ENCODE results near the gene MYOM3. TPM values are rescaled to one million over a fixed set of nuclear protein-coding genes. Genes with fewer than 3 reads are reported as not detected.
A peak's percentile ranks its signal among the peaks of the same experiment; 100 is the strongest.
"Not testable (repeated sequence)": the region's sequence is repeated elsewhere in the genome, so short reads cannot be mapped to it uniquely, and the experiment has no call there.

MYOM3 gene
- total and polyA plus RNA-seq, 5 donors from 2014 or later, result not detected

DNA sequence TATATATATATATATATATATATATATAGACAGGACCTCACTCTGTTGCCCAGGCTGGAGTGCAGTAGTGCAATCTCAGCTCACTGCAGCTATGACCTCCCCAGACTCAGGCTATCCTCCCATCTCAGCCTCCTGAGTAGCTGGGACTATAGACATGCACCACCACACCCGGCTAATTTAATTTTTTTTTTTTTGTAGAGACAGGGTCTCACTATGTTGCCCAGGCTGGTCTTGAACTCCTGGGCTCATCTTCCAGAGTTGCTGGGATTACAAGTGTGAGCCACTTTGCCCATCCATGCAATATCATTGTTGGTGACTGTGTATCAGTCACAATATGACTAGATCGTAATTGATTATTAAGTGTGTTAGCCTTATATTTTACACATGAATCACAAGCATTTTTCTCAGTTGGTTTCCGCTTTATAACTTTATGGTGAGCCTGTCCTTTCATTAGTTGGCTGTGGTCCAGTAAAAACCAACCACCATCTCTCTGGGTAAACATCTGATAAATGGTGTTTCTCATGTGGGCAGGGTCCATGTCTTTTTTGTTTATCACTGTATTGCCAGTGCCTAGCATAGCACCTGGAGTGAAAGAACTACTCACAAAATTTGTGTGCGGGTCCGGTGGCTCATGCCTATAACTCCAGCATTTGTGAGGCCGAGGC is 63.6 kb downstream of the MYOM3 start:
- Mint-ChIP-seq H3K27me3 (peaks cover 10% of the 10 kb centered on the region), H3K9me3 (no peaks in the 10 kb centered on the region), H3K4me1 (no peaks in the 10 kb centered on the region), H3K27ac (no peak overlapping the region), H3K4me3 (no peak overlapping the region), H3K36me3 (no peaks in the 10 kb centered on the region)
- H3K27me3 ChIP-seq (ENCODE audit: control insufficient read depth, insufficient read depth, low read length), result no peaks in the 10 kb centered on the region
- H3K27ac ChIP-seq (ENCODE audit: insufficient read depth, low read length, poor library complexity, severe bottlenecking), result no peak overlapping the region
- H3K4me3 ChIP-seq (ENCODE audit: low read depth, low read length), result no peak overlapping the region
- H3K9me3 ChIP-seq (ENCODE audit: control insufficient read depth in 2 of 2, low read length in 2 of 2), result no peaks in the 10 kb centered on the region
- ATAC-seq (ENCODE audit: low read depth in 2 of 2) (no peak), DNase-seq (no peak)
- H3K36me3 ChIP-seq (ENCODE audit: control insufficient read depth, insufficient read depth, low read length), result no peaks in the 10 kb centered on the region
- H3K4me1 ChIP-seq (ENCODE audit: control insufficient read depth, insufficient read depth, low read length, poor library complexity, severe bottlenecking), result no peaks in the 10 kb centered on the region

DNA sequence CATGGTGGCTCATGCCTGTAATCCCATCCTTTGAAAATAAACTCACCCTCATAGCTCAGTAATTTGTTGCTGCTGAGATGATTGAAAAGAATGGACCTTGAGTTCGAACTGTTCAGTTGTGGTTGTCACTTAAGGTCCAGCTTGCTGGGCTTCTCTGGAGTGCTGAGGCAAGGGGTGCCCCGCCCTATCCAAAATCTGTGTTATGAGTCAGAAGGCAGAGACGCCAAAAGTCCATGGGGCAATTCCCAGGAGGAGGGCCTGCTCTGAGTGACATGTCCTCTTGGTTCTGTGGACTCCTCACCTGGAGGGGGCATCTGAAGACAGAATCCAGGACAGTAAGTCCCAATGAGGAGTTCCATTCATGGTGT is 64.8 kb downstream of the MYOM3 start:
- Histone ChIP-seq H3K4me1 (ENCODE audit: control insufficient read depth, insufficient read depth, low read length, poor library complexity, severe bottlenecking) (no peaks in the 10 kb centered on the region), H3K27me3 (ENCODE audit: control insufficient read depth, insufficient read depth, low read length) (no peaks in the 10 kb centered on the region), H3K9me3 (ENCODE audit: control insufficient read depth in 2 of 2, low read length in 2 of 2) (no peaks in the 10 kb centered on the region), H3K27ac (ENCODE audit: insufficient read depth, low read length, poor library complexity, severe bottlenecking) (no peak overlapping the region), H3K36me3 (ENCODE audit: control insufficient read depth, insufficient read depth, low read length) (no peaks in the 10 kb centered on the region), H3K4me3 (ENCODE audit: low read depth, low read length) (no peak overlapping the region)
- peak overlapping the region in 1 of 3 donors; percentile 66 for H3K27ac Mint-ChIP-seq
- no peaks in the 10 kb centered on the region for H3K36me3 Mint-ChIP-seq
- peaks cover 10% of the 10 kb centered on the region for H3K27me3 Mint-ChIP-seq
- H3K4me3 Mint-ChIP-seq, result no peak overlapping the region
- H3K9me3 Mint-ChIP-seq, result no peaks in the 10 kb centered on the region
- no peak for DNase-seq
- no peak for ATAC-seq (ENCODE audit: low read depth in 2 of 2)
- no peaks in the 10 kb centered on the region for H3K4me1 Mint-ChIP-seq

DNA sequence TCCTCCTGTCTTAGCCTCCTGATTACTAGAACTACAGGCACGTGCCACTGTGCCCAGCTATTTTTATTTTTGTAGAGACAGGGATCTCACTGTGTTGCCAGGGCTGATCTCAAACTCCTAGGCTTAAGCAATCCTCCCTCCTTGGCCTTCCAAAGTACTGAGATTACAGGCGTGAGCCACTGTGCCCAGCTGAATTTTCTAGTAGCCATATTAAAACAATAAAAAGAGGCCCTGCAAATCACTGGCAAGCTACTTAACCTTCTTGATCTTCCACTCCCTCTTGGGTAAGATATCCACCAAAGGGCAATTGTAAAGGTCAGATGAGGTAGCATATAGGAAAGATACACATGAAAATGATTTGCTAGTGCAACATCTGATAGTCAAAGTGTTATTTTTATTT is 66.2 kb downstream of the MYOM3 start:
- no peaks in the 10 kb centered on the region for H3K27me3 ChIP-seq (ENCODE audit: control insufficient read depth, insufficient read depth, low read length)
- H3K4me3 Mint-ChIP-seq, result no peak overlapping the region
- no peaks in the 10 kb centered on the region for H3K36me3 ChIP-seq (ENCODE audit: control insufficient read depth, insufficient read depth, low read length)
- H3K4me3 ChIP-seq (ENCODE audit: low read depth, low read length), result no peak overlapping the region
- no peak for DNase-seq
- no peak overlapping the region for H3K27ac ChIP-seq (ENCODE audit: insufficient read depth, low read length, poor library complexity, severe bottlenecking)
- H3K36me3 Mint-ChIP-seq, result no peaks in the 10 kb centered on the region
- no peaks in the 10 kb centered on the region for H3K4me1 Mint-ChIP-seq
- H3K9me3 ChIP-seq (ENCODE audit: control insufficient read depth in 2 of 2, low read length in 2 of 2), result no peaks in the 10 kb centered on the region
- peaks cover 13% of the 10 kb centered on the region for H3K27me3 Mint-ChIP-seq
- ATAC-seq (ENCODE audit: low read depth in 2 of 2), result no peak
- no peaks in the 10 kb centered on the region for H3K9me3 Mint-ChIP-seq
- H3K27ac Mint-ChIP-seq, result no peak overlapping the region
- H3K4me1 ChIP-seq (ENCODE audit: control insufficient read depth, insufficient read depth, low read length, poor library complexity, severe bottlenecking), result no peaks in the 10 kb centered on the region

DNA sequence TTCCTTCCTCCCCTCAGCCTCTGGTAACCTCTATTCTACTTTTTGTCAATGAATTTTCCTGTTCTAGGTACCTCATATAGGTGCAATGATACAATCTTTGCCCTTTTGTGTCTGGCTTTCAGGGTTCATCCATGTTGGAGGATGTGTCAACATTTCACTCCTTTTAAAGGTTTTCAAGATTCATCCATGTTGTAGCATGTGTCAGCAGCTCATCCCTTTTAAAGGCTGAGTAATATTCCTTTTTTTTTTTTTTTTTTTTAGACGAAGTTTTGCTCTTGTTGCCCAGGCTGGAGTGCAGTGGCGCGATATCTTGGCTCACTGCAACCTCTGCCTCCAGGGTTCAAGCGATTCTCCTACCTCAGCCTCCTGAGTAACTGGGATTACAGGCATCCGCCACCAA is 67.3 kb downstream of the MYOM3 start:
- not testable (repeated sequence) for H3K36me3 ChIP-seq (ENCODE audit: control insufficient read depth, insufficient read depth, low read length); H3K4me3 ChIP-seq (ENCODE audit: low read depth, low read length); H3K4me1 Mint-ChIP-seq; H3K27me3 ChIP-seq (ENCODE audit: control insufficient read depth, insufficient read depth, low read length); H3K4me1 ChIP-seq (ENCODE audit: control insufficient read depth, insufficient read depth, low read length, poor library complexity, severe bottlenecking); H3K36me3 Mint-ChIP-seq; H3K4me3 Mint-ChIP-seq; DNase-seq; H3K27ac ChIP-seq (ENCODE audit: insufficient read depth, low read length, poor library complexity, severe bottlenecking); ATAC-seq (ENCODE audit: low read depth in 2 of 2); H3K9me3 Mint-ChIP-seq; H3K9me3 ChIP-seq (ENCODE audit: control insufficient read depth in 2 of 2, low read length in 2 of 2); H3K27ac Mint-ChIP-seq
- H3K27me3 Mint-ChIP-seq, result peaks cover 20% of the 10 kb centered on the region

DNA sequence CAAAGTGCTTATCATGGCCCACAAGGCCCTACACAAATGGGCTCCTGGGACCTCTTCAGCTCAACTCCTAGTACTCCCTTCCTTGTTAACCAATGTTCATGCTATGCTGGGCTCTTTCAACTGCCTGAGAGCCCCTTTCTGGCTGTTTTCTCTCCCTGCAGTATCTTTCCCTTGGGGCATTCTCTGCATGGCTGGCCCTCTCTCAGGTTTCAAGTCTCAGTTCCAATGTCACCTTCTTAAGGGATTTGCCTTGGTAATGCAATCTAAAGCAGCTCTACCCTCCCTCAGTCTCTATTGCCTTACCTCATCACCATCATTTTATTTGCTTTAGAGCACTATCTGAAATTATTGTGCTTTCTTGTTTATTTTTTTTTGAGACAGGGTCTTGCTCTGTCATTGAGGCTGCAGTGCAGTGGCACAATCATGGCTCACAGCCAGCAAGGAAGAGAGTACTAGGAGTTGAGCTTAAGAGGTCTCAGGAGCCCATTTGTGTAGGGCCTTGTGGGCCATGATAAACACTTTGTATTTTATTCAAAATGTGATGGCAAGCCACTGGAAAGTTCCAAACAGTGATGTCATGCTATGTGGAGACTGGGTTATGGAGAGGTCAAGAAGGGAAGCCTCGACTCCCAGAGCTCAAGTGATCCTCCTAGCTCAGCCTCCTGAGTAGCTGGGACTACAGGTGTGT is 68.4 kb downstream of the MYOM3 start:
- no peak overlapping the region for H3K4me3 Mint-ChIP-seq

DNA sequence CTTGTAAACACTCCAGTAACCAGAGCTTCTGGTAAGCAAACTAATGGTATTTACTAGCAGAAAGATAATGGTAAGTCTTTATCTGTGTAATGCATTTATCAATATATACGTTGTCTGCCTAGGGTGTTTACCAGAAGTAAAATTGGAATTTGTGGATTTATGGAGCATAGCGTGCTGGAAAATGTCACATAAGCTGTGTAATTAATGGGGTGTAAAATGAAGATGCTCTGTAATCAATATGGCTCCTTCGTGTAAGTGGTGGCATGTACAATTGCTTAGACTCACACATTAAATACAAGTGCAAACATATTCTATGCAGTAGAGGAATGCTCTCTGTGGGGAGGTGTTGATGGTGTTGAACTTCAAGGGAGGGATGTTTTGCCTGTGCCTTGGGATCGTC is 69.6 kb downstream of the MYOM3 start:
- H3K27ac ChIP-seq (ENCODE audit: insufficient read depth, low read length, poor library complexity, severe bottlenecking), result no peak overlapping the region
- H3K27me3 ChIP-seq (ENCODE audit: control insufficient read depth, insufficient read depth, low read length), result peaks cover 2% of the 10 kb centered on the region
- Mint-ChIP-seq H3K4me1 (no peaks in the 10 kb centered on the region), H3K36me3 (no peaks in the 10 kb centered on the region), H3K9me3 (no peaks in the 10 kb centered on the region), H3K27me3 (peaks cover 32% of the 10 kb centered on the region), H3K27ac (no peak overlapping the region), H3K4me3 (no peak overlapping the region)
- H3K36me3 ChIP-seq (ENCODE audit: control insufficient read depth, insufficient read depth, low read length), result no peaks in the 10 kb centered on the region
- no peaks in the 10 kb centered on the region for H3K9me3 ChIP-seq (ENCODE audit: control insufficient read depth in 2 of 2, low read length in 2 of 2)
- no peak overlapping the region for H3K4me3 ChIP-seq (ENCODE audit: low read depth, low read length)
- H3K4me1 ChIP-seq (ENCODE audit: control insufficient read depth, insufficient read depth, low read length, poor library complexity, severe bottlenecking), result no peaks in the 10 kb centered on the region
- DNase-seq, result no peak
- no peak for ATAC-seq (ENCODE audit: low read depth in 2 of 2)

More for the DNA sequence above, 68.4 kb downstream of the MYOM3 start:
- ATAC-seq (ENCODE audit: low read depth in 2 of 2) (no peak), DNase-seq (no peak)
- Mint-ChIP-seq H3K27ac (peak overlapping the region in 1 of 3 donors; percentile 76), H3K36me3 (no peaks in the 10 kb centered on the region), H3K4me1 (no peaks in the 10 kb centered on the region), H3K9me3 (no peaks in the 10 kb centered on the region), H3K27me3 (peaks cover 28% of the 10 kb centered on the region)
- H3K27me3 ChIP-seq (ENCODE audit: control insufficient read depth, insufficient read depth, low read length), result peaks cover 2% of the 10 kb centered on the region
- H3K9me3 ChIP-seq (ENCODE audit: control insufficient read depth in 2 of 2, low read length in 2 of 2), result no peaks in the 10 kb centered on the region
- H3K36me3 ChIP-seq (ENCODE audit: control insufficient read depth, insufficient read depth, low read length), result no peaks in the 10 kb centered on the region
- H3K4me1 ChIP-seq (ENCODE audit: control insufficient read depth, insufficient read depth, low read length, poor library complexity, severe bottlenecking), result no peaks in the 10 kb centered on the region
- no peak overlapping the region for H3K4me3 ChIP-seq (ENCODE audit: low read depth, low read length)
- no peak overlapping the region for H3K27ac ChIP-seq (ENCODE audit: insufficient read depth, low read length, poor library complexity, severe bottlenecking)

GRCh38 chr1:24036088-24036487 is 75.8 kb downstream of the MYOM3 start:
- ATAC-seq (ENCODE audit: low read depth in 2 of 2), result no peak

DNA sequence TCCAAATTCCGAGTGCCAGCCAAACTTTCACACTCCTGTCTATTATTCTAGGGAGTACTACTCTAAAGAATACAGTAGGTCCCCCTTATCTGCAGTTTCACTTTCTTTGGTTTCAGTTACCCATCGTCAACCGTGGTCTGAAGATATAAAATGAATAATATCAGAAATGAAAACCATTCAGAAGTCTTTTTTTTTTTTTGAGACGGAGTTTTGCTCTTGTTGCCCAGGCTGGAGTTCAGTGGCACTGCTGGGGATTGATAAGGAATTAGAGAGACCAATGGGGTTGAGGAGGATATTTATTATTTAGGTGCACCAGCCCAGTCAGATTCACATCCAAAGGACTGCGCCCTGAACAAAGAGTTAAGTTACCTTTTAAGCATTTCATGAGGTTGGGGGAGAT is 79.0 kb downstream of the MYOM3 start:
- Histone ChIP-seq H3K4me1 (ENCODE audit: control insufficient read depth, insufficient read depth, low read length, poor library complexity, severe bottlenecking) (no peaks in the 10 kb centered on the region), H3K27ac (ENCODE audit: insufficient read depth, low read length, poor library complexity, severe bottlenecking) (no peak overlapping the region), H3K4me3 (ENCODE audit: low read depth, low read length) (no peak overlapping the region), H3K9me3 (ENCODE audit: control insufficient read depth in 2 of 2, low read length in 2 of 2) (no peaks in the 10 kb centered on the region), H3K36me3 (ENCODE audit: control insufficient read depth, insufficient read depth, low read length) (no peaks in the 10 kb centered on the region), H3K27me3 (ENCODE audit: control insufficient read depth, insufficient read depth, low read length) (no peaks in the 10 kb centered on the region)
- H3K9me3 Mint-ChIP-seq, result no peaks in the 10 kb centered on the region
- peaks cover 0 to 4% (median 1%) of the 10 kb centered on the region in 4 donors for H3K4me1 Mint-ChIP-seq
- no peak for DNase-seq
- H3K27ac Mint-ChIP-seq, result no peak overlapping the region
- H3K27me3 Mint-ChIP-seq, result peaks cover 20% of the 10 kb centered on the region
- no peaks in the 10 kb centered on the region for H3K36me3 Mint-ChIP-seq
- no peak for ATAC-seq (ENCODE audit: low read depth in 2 of 2)
- H3K4me3 Mint-ChIP-seq, result no peak overlapping the region

More at GRCh38 chr1:24036088-24036487, 75.8 kb downstream of the MYOM3 start:
- Histone ChIP-seq H3K27me3 (ENCODE audit: control insufficient read depth, insufficient read depth, low read length) (peaks cover 2% of the 10 kb centered on the region), H3K36me3 (ENCODE audit: control insufficient read depth, insufficient read depth, low read length) (no peaks in the 10 kb centered on the region), H3K9me3 (ENCODE audit: control insufficient read depth in 2 of 2, low read length in 2 of 2) (no peaks in the 10 kb centered on the region), H3K4me3 (ENCODE audit: low read depth, low read length) (no peak overlapping the region), H3K27ac (ENCODE audit: insufficient read depth, low read length, poor library complexity, severe bottlenecking) (no peak overlapping the region), H3K4me1 (ENCODE audit: control insufficient read depth, insufficient read depth, low read length, poor library complexity, severe bottlenecking) (no peaks in the 10 kb centered on the region)
- Mint-ChIP-seq H3K27me3 (peaks cover 34% of the 10 kb centered on the region), H3K4me3 (no peak overlapping the region), H3K36me3 (no peaks in the 10 kb centered on the region), H3K9me3 (no peaks in the 10 kb centered on the region), H3K27ac (no peak overlapping the region), H3K4me1 (peaks cover 0 to 2% (median 0%) of the 10 kb centered on the region in 4 donors)
- no peak for DNase-seq

Data from CD4-positive, CD25-positive, alpha-beta regulatory T cell (primary cell).